Urothelium cell line (cell line): Measurements from ENCODE around the gene TSEN15.
A peak's percentile ranks its signal among the peaks of the same experiment; 100 is the strongest.

Experiments used
- DNase-seq: peaks from one replicate; pipeline ENCODE4 v3.0.0; 2011; ENCODE audit warnings: low spot score, mixed read lengths
- FAIRE-seq: peaks from 2 replicates; lab custom pipeline; 2011; peaks lifted over from hg19 to GRCh38; lab: Jason Lieb, UNC

TSEN15 gene

DNA sequence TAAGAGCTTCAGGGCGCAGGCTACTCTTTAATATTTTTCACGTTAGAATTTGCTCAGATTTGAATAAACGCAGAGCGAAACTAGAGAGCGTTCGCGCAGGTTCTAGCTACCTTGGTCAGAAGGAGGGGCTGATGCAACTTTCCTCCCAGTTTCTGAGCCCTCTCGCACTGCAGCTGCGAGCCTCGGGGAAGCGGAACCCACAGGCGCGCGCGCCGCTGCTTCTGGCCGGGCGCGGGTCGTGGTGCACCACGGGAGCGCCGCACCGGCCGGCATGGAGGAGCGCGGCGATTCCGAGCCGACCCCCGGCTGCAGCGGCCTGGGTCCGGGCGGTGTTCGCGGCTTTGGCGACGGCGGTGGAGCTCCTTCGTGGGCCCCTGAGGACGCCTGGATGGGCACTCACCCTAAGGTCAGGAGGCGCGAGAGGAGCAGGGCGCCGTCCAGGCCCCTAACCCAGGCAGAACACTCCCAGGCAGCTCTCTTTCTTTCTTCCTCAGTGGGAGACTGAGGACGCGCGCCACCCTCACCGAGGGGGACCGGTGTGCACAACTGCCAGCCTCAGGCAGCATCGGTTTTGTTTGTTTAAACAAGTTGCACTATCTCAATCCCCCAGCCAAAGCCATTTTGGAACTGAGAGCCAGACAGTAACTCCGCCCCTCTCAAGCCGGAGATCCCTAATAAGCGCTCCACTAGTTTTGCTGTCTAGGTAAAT is at the start of gene TSEN15:
TSS of gene TSEN15 (plus strand) at position 246 of the 709 bp plus-strand sequence. CDS start at position 272, 26 bp downstream.
- peak; percentile 85 for DNase-seq
- FAIRE-seq, result no peak

DNA sequence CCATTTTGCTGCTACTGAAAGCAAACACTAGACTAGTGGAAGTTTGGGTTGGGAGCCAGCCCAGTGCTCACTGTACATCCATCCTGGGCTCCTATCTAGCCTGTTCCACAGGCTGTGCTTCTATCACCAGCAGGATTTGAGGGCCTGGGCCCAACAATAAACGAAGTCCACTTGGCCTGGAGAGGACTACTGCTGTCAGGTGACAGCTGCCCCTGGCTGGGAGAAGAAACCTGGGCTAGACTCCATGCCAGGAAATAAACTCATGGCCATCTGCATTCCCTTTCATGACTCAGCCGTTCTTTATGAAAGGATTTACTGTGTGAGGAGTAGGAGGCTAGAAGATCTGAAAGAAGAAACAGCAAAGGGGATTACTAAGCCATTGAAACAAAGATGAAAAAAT is 49.5 kb upstream of the TSEN15 start:
- peak; percentile 73 for DNase-seq
- peak; percentile 79 for FAIRE-seq

DNA sequence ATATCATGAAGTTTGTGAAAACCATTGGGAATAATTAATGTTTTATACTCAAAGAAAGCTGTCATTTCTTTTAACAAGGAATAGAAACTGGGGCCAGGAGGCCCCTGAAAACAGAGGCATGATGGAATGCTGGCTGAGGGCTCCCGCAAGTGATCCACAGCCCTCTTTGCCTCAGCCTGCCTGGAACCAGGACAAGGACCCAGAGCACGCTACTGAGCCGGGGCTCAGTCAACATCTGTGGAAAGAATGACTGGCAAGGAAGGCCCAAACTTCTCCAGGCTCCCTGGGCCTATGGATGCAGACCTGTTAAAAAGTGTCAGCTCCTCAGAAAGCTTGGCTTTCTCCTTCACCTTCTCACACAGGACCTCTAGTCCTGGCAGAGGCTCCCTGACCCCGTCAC is 46.6 kb upstream of the TSEN15 start:
- FAIRE-seq, result no peak
- DNase-seq, result no peak

DNA sequence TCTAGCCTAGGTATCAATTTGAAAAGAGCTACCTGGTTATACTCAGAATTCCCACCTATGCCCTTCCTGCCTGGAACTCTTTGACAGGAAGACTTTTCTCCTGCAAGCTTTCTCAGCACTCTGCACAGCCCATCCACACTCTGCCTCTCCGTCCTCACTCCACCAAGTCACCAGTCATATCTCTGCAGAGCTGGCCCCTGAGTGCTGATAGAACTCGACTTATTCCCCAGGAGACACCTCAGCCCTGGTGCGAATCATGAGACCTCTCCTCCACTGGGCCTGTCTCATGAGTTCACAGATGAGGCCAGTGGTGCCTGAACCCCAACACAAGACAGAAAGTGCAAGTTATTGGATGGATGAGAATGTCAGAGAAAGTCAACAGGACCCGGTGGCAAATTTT is 46.0 kb upstream of the TSEN15 start:
- FAIRE-seq, result no peak

DNA sequence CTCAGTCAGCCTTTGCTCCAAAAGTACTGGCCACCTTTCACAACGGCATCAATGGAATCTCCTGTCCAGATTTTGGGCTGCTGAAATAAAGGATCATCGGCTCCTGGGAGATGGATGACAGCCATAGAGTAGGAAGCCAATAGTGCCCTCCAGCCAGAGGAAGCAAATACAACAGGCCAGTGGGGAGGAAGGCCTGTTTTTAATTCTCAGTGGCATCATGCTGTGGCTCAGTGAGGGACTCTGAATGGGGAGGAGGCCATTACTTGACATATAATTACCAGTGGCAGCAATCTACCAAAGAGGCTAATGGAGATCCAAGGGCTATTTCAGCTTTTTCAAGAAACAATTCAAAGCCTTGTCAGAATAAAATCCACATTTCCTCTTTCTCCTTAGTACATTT is 40.7 kb upstream of the TSEN15 start:
- DNase-seq (no peak), FAIRE-seq (no peak)

More for the DNA sequence above, 46.0 kb upstream of the TSEN15 start:
- DNase-seq, result no peak

DNA sequence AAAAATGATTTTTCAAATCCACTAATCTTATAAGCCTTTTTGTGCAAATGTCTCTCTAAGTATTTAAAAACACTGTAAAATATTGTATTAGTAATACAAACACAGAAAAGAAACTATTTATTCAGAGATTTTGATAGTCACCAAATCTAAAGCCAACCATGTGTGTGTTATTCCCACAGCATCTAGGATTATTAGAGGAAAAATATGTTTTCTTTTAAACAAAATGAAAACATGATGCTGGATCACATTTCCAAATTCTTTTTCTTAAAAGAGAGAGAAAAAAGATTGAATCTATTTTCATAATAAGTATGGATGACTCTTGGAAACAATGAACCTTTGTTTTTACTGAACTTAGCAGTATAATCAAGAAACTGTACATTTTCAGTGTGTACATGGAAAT is 39.3 kb upstream of the TSEN15 start:
- FAIRE-seq (no peak), DNase-seq (no peak)

DNA sequence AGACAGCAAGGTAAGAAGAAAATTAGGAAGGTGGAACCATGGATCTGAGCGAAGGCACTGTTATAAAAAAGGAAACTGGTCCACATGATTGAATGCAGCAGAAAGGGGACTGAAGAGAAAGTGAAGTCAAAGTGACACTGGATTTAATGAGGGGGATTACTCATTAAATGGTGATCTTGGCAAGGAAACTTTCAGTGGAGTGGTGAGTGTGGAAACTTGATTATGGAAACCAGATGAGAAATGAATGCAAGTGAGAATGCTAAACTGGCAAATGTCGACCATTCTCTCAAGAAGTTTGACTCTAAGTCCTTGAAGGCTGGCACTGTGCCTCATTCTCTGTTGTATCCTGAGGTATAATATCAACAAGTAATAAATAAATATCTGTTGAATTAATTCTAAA is 37.3 kb upstream of the TSEN15 start:
- DNase-seq, result no peak
- FAIRE-seq, result no peak

DNA sequence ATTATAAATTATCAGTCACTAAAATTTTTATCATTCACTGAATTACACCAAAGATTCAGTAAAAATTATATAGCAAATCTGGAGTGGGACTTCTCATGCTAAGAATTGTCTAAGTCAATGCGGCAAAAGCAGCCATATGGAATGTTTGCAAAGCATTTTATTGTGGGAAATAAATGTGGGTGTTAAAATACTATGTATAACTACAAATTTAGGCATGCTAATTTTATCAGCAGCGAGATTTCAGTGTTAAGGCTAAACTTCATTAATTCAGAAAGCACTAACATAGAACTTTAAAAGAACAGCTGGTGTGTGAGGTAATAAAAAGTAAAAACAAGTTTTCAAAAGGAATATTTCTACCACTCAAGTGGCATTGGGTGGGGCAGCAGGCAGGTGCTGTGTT is 35.4 kb upstream of the TSEN15 start:
- no peak for FAIRE-seq
- no peak for DNase-seq

DNA sequence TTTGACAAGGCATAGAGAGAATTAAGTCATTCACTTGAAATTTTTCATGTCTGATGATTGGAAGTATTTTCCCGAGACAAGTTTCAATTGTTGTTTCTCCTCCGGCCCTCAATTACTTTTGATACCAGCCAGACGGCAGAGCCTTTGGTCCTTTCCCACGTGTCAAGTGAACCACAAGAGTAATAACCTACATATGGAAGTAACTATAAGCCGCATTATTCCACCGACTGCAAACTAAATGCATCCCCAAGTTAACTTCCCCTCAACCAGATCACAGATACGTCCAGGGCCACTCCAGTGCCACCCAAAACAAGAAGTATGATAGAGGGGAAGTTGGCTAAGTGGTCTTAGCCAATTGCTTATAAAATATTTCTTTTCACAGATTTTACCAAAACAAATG is 34.2 kb upstream of the TSEN15 start:
- no peak for DNase-seq
- FAIRE-seq, result no peak

DNA sequence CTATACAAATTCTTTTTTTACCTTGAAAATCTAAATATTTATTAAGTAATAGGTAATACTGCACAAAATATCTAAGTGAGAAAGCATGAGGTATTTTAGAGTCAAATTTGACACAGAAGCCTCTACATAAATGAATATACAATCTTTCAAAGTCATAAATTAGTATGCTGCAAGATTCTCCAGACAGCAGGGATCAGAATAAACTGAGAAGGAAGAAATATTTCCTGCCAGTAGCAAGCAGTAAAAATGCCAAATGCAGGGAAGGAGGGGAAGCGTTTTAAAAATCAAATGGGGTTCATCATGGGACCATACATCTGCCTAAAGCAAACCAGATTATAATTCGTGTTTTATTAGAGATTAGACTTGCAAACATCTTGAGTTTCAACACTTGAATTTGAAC is 32.9 kb upstream of the TSEN15 start:
- FAIRE-seq (no peak), DNase-seq (no peak)

DNA sequence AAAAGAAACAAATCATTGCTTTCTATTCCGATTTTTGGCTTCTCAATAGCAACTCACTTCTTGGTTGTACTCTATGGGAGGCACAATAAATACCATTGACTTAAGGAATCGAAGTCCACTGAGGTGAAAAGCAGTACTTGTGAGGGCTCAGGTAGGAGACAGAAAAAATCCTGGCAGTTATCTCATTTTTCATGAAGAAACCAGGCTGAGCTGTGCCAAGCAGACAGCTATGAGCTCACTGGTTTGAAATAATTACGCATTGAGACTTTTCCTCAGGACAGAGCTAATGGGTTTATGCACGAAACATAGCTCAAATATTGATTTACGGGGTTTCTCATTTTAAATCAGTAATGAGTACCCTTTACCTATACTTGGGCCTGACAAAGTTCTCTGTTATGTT is 32.5 kb upstream of the TSEN15 start:
- no peak for DNase-seq
- no peak for FAIRE-seq

DNA sequence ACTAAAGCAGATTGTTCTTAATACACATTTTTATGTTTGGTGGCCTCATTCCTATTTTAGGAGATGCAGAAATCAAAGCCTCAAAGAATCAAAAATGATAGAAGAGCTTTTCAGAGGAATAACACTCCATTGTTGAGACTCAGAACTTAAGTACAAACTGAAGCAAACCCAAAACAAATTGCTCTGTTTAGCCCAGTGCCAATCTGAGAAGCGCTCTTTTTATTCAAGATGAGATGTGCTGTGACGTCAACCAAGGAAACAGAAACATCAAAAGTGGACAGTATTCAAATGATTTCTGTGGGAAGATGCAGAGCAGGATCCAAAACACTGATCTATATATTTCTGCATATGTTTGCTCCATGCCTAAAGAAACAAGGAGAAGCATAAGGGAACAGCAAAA is 32.0 kb upstream of the TSEN15 start:
- FAIRE-seq, result no peak

DNA sequence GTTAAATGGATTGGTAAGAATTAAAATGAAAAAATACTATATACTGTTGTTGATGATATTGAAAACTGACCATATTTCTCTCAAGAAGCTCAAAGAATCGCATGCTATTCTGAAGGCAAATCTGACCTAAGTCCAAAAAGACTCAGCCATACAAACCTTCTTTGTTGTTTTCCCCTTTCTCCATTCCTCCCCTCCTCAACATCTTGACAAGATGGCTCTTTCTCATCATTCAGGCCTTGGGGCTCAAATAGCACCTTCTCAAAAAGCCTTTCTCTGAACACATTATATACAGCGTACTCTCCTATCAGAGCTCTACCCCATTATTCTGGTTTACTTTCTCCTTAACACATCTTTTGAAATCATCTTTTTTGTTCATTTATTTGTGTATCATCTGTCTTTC is 31.2 kb upstream of the TSEN15 start:
- no peak for DNase-seq
- FAIRE-seq, result no peak

More for the DNA sequence above, 32.0 kb upstream of the TSEN15 start:
- DNase-seq, result no peak

DNA sequence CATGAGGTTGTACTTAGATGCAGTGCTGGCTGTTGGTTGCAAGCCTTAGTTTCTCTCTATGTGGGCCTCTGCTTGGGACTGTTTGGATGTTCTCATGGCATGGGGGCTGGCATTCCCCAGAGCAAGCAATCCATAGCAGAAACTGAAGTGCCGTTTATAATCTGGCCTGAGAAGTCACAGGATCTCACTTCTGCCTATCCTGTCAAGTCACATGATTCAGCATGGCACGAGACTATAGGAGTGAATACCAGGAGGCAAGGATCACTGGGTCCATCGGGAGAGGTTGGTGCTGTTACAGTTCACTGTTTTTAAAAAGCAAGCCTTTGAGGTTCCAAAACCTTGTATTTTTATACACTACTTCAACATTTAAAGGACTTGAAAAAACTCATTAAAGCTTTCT is 30.7 kb upstream of the TSEN15 start:
- no peak for FAIRE-seq
- no peak for DNase-seq

DNA sequence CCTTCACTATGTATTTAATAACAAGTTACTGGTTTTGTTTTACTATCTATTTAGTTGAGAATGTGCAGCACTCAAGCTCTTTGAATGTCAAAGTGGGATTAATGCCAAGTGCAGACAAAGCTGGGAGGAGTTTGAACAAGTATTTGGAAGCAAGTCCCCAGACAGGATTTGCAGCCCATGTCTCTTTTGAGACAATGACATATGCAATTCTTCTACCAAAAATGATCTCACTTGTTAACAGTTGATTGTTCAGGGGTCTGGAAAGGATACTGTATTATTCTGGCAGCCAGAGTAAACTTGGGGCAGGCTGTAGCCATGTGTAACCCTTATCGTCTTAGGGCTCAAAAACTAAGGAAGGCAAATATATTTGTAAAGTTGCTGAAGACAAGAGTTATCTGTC is 29.8 kb upstream of the TSEN15 start:
- no peak for FAIRE-seq
- no peak for DNase-seq

DNA sequence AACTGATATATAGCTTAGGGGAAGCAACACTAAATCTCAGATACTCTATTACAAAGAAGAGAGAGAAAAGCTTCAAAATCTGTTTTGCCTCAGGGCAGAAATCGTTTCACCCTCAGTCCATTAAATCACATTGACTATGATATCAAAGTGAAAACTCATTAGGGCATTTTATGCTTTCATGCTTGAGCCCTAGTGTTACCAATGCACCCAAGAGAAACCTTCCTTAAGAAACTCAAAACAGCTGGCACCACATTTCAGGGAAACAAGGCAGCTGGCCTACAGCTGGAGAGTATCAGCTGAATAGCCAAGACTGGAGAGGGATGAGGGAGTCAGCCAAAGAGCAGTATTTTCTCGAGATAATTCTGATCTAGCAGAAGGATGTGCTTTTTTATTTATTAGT is 28.9 kb upstream of the TSEN15 start:
- no peak for FAIRE-seq
- no peak for DNase-seq

DNA sequence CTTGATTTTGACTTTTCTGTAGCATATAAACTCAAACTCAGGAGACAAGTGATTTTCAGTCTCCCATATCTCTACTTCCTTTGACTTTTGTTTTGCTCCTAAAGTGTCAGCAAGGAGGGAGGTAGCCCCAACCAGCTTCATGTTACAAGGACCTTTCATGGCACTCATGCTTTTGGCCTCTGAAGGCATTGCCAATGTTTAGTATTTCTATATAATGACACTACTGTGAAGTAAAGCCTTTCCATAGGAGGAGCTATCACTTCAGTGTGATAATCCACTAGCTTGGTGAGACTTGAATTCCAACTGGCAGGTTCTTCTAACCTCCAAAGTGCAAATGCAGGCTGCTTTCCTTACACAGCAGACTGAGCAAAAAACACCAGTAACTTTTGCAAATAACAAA is 28.4 kb upstream of the TSEN15 start:
- DNase-seq (no peak), FAIRE-seq (no peak)

DNA sequence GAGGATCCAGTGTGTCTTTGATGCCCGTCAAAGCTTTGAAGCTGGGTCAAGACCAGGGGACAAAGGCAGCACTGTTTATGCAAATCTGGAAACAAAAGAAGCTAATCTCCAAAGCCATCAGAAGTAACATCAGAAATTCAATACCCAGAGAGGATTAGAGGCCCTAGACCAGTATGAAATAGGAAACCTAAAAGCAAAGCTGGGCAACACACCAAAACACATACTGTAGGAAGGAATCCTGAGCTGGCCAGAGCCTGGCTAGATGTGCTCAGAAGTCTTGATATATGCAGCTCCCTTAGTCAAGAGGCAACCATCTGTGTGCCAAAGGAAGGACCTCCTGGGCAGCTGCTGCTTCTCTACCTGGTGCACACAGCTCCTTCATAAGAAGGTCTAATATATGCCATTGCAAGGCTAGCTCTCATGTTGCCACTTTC is 26.3 kb upstream of the TSEN15 start:
- FAIRE-seq (no peak), DNase-seq (no peak)

DNA sequence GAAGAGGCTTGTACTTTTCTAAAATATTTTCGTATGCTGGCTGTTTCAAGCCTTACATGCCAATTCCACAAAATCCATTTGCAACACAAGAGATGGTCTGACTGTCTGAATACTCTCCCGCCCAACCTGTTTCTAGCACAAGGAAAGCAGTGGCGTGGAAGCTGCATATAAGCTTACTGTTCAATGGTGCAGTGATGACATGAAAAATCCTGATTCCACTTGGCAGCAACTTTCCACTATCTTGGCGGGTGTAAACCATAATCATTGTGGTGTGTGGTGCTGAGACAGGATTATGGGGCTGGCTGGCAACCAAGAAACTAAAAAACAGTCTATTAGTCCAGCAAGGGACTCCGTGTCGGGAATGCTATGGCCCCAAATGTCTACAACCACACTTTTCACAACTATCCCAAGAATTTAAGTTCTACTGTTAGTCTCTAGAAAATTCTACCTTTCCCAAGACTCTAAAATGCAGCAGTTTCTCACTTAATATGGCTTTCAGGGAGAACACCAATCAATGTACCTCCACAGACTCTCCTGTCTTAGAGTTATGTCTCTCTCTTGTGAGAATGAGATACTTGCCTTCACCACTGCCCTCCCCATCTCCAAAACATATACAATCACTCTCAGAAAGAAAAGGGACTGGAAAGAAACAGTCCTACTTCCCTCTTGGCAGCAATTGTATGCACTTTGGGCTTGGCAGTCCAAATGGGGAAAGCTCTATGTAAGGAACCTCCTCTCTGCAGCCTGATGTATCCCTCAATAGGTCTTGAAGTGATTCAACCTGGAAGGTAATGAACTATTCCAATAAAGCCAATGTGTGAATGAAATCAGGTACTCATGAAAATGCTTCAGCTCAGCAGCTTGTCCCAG is 23.5 kb upstream of the TSEN15 start:
- FAIRE-seq, result no peak
- DNase-seq, result no peak

DNA sequence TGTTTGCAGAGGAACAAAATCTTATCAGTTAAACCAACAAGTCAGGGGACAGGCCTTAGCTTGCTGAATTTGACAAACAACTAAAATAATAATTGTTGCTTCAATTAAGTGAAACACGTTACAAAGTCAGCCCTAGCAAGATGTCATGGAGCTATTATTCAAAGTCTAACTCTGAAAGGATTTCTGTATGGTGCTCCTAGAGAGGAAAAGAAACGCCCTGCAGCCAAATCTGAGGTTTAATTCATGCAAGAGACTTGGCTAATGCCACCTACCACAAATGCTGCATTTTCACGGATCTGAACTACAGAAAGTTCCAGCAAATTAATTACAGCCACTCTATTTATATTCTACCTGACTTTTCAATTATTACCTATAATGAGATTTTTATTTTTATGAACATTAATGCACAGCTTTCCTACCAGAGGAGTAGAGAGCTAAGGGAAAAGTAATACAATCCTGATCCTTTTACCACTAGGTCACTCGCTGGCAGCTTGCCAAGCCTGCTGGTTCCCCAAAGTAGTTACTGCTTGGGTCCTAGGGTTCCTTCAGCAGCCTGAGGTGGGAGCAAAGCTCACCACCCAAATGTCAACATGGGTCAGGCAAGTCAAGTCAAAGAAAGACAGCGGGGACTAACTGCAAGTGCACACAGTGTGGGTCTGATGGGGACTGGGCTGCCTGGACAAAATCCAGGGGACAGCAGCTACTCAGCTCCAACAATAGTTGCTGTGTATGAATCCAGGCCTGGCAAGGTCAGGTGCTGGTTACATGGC is 22.5 kb upstream of the TSEN15 start:
- FAIRE-seq (no peak), DNase-seq (no peak)

DNA sequence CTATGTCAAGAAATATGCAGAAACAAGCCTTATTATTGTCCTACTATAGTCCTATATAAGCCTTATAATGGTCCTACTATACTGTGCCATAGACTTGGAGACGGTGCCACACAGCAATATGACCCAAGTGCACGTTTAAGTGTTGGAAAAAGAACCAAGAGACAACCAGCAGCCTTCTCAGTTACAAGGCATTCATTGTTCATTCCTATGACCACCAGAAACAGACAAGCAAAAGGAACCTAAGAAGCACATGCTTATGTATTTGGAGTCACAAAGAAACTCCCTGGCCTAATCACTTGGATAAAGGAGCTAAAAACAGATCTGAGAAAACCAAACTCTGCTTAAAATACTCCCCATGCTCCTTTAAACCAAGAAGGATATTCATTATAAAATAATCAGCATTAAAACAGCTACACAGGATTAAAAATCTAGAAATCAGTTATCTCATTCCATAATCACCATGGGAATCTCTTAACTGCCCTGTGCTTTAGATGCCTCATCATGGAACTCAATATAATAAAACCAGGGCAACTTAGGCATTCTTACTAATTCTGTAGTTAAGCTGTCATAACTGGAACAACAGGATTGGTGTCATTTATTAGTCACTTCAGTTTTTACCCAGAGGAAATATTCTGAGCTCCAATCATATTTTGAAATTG is 21.0 kb upstream of the TSEN15 start:
- FAIRE-seq, result no peak
- DNase-seq, result no peak
